HepG2 (cell line): Measurements from ENCODE around the gene ANKS1B. TPM values are rescaled to one million over a fixed set of nuclear protein-coding genes. Genes with fewer than 3 reads are reported as not detected.

Experiments
- ATAC-seq: fragments of 200-7000 bp; cut with Tn5 transposase; 3 replicates; pipeline ENCODE4 v1.9.1; 2020; ENCODE audit warnings: mild to moderate bottlenecking, moderate library complexity
- BruUV-seq: library from RNA; stranded (reverse); fragments of 400-500 nt; replicated peaks from 2 replicates; lab custom pipeline; 2021; lab: Mats Ljungman, UMichigan
- CTCF ChIA-PET: fragments of 300-600 bp; formaldehyde crosslinking; extraction: SDS; loops from one replicate; lab custom pipeline; 2021; ENCODE audit warnings: low total read pairs, inconsistent platforms, low intra/inter-chr PET ratio; lab: Yijun Ruan, JAX
- POLR2A ChIA-PET: fragments of 350-600 bp; sonication (Branson Sonifier 250); formaldehyde crosslinking; loops from one replicate; lab custom pipeline; 2020; ENCODE audit warnings: antibody characterized with exemption, inconsistent platforms; lab: Yijun Ruan, JAX
- DNase-seq: peaks from one replicate; pipeline ENCODE4 v3.0.0-alpha.2; 2015; ENCODE audit warnings: low spot score
- FAIRE-seq: peaks from 3 replicates; lab custom pipeline; 2011; peaks lifted over from hg19 to GRCh38; lab: Jason Lieb, UNC
- H2AFZ ChIP-seq: one replicate; pipeline ENCODE4 v1.6.1; 2011; ENCODE audit warnings: low read length, inconsistent platforms
- H3K27ac ChIP-seq: fragments of 300-600 bp; 3 replicates; pipeline ENCODE4 v1.8.0; 2011; ENCODE audit warnings: mixed run types, mild to moderate bottlenecking, mixed read lengths, low read length, inconsistent platforms; ENCODE audit not compliant: insufficient read depth; ENCODE audit errors: extremely low read length
- H3K27me3 ChIP-seq, 2 experiments: fragments of 200-600 bp in 1 of 2; 2 replicates in 1 of 2; 3 replicates in 1 of 2; pipeline versions ENCODE4 v1.6.0 to v1.8.0; 2011; ENCODE audit warnings: low read length in 2 of 2, mild to moderate bottlenecking in 2 of 2, moderate library complexity in 2 of 2, inconsistent platforms in 1 of 2; ENCODE audit not compliant: insufficient read depth in 2 of 2, control insufficient read depth in 1 of 2
- H3K36me3 ChIP-seq, 2 experiments: fragments of 200-600 bp in 1 of 2; replicated peaks in 1 of 2; 2 replicates in 1 of 2; 3 replicates in 1 of 2; pipeline versions ENCODE4 v1.5.1 to v1.8.0; 2011; ENCODE audit warnings: low read length in 2 of 2, inconsistent platforms in 1 of 2; ENCODE audit not compliant: insufficient read depth in 2 of 2, control insufficient read depth in 1 of 2
- H3K4me1 ChIP-seq: 2 replicates; pipeline ENCODE4 v1.5.1; 2012; ENCODE audit warnings: low read length, inconsistent platforms; ENCODE audit not compliant: insufficient read depth
- H3K4me2 ChIP-seq: 2 replicates; pipeline ENCODE4 v1.6.0; 2011; ENCODE audit warnings: low read depth, low read length, inconsistent platforms
- H3K4me3 ChIP-seq, 3 experiments: fragments of 200-600 bp in 1 of 3; sonication (generic), shearing (Covaris generic) in 1 of 3; replicated peaks in 1 of 3; 2 replicates each; pipeline ENCODE4 v1.5.1; 2011 to 2016; ENCODE audit warnings: low read length in 3 of 3, inconsistent platforms in 2 of 3, low read depth in 2 of 3, mild to moderate bottlenecking in 2 of 3, control low read depth in 1 of 3, mixed read lengths in 1 of 3; ENCODE audit not compliant: insufficient read depth in 1 of 3
- H3K79me2 ChIP-seq: one replicate; pipeline ENCODE4 v1.6.1; 2011; ENCODE audit warnings: low read length, inconsistent platforms; ENCODE audit not compliant: insufficient read depth
- H3K9ac ChIP-seq: 2 replicates; pipeline ENCODE4 v1.6.0; 2011; ENCODE audit warnings: mild to moderate bottlenecking, low read depth, low read length, inconsistent platforms; ENCODE audit not compliant: insufficient read depth
- H3K9me3 ChIP-seq: 2 replicates; pipeline ENCODE4 v1.5.1; 2012; ENCODE audit warnings: mild to moderate bottlenecking, low read length
- H4K20me1 ChIP-seq: 2 replicates; pipeline ENCODE4 v1.6.0; 2011; ENCODE audit warnings: inconsistent platforms, mild to moderate bottlenecking, low read length, moderate library complexity; ENCODE audit not compliant: insufficient read depth
- GFI1 ChIP-seq: sonication (generic); formaldehyde crosslinking; IDR thresholded peaks from 2 replicates; pipeline ENCODE4 v1.5.0; 2020; ENCODE audit warnings: missing genetic modification reagents, mild to moderate bottlenecking, borderline replicate concordance
- HOXA9 ChIP-seq: sonication (generic); formaldehyde crosslinking; IDR thresholded peaks from 2 replicates; pipeline ENCODE4 v1.8.1; 2022; ENCODE audit warnings: missing genetic modification reagents, mild to moderate bottlenecking, moderate library complexity, borderline replicate concordance
- JUNB ChIP-seq: sonication (generic); formaldehyde crosslinking; IDR thresholded peaks from 2 replicates; pipeline ENCODE4 v1.8.0; 2022; ENCODE audit warnings: missing genetic modification reagents, mild to moderate bottlenecking, borderline replicate concordance
- MXD4 ChIP-seq: IDR thresholded peaks from 2 replicates; pipeline ENCODE4 v1.6.1; 2016; ENCODE audit warnings: mild to moderate bottlenecking, missing biosample characterization, missing genetic modification reagents
- NR3C1 ChIP-seq: sonication (generic); formaldehyde crosslinking; IDR thresholded peaks from 2 replicates; pipeline ENCODE4 v1.4.0; 2020; ENCODE audit warnings: missing genetic modification reagents
- ZNF460 ChIP-seq: sonication (generic); formaldehyde crosslinking; IDR thresholded peaks from 2 replicates; pipeline ENCODE4 v1.5.1; 2020; ENCODE audit warnings: missing genetic modification reagents, mild to moderate bottlenecking, borderline replicate concordance
- ZNF766 ChIP-seq: sonication (generic); formaldehyde crosslinking; IDR thresholded peaks from 2 replicates; pipeline ENCODE4 v1.5.0; 2020; ENCODE audit warnings: missing genetic modification reagents, borderline replicate concordance
- WGBS: methylation state at CpG from one replicate; pipeline ENCODE4 v1.1.6; 2017; ENCODE audit warnings: low lambda C conversion rate; 5-methylcytosine and 5-hydroxymethylcytosine counted together
- in situ Hi-C: cut with HindIII; loops from 2 replicates; pipeline ENCODE4 v1.10.0; 2017; ENCODE audit warnings: low pct_unique_long_range_greater_than_20kb; ENCODE audit not compliant: extremely low pct_ligation_motif_present
- intact Hi-C: fragments of 100-400 bp; cut with micrococcal nuclease; formaldehyde crosslinking; loops from one replicate; pipeline ENCODE4 v1.10.0; 2022; ENCODE audit not compliant: unreplicated experiment
- polyA plus RNA-seq, 8 experiments: library from polyadenylated mRNA; depleted of rRNA in 3 of 8; stranded (reverse) in 7 of 8; unstranded in 1 of 8; fragments of >200 nt; fragmentation: Illumina TruSeq in 4 of 8; extraction: Trizol in 4 of 8; gene quantifications; 2 replicates each; pipeline versions ENCODE4 v1.2.1 to v1.2.3, GENCODE V29; 2011 to 2016; ENCODE audit warnings: low read depth in 4 of 8, missing spikeins in 1 of 8, mixed read lengths in 1 of 8; ENCODE audit not compliant: insufficient read depth in 1 of 8
- total RNA-seq, 5 experiments: library from RNA; depleted of rRNA; stranded (reverse); fragments of >200 nt; fragmentation: Illumina TruSeq; extraction: Trizol; gene quantifications; 2 replicates each; pipeline ENCODE4 v1.2.3, GENCODE V29; 2016; ENCODE audit warnings: low read depth in 1 of 5
- TF ChIP-seq, protein P1 (sequence below): sonication (generic); formaldehyde crosslinking; IDR thresholded peaks from 2 replicates; pipeline ENCODE4 v1.5.1; 2020; ENCODE audit warnings: missing genetic modification reagents, mild to moderate bottlenecking, borderline replicate concordance

ANKS1B gene
- total and polyA plus RNA-seq, 2 of the 13 experiments (the other 11 are each of a cell fraction or from before 2014, with no cell fraction given): 0.15 TPM; not detected in 1

DNA sequence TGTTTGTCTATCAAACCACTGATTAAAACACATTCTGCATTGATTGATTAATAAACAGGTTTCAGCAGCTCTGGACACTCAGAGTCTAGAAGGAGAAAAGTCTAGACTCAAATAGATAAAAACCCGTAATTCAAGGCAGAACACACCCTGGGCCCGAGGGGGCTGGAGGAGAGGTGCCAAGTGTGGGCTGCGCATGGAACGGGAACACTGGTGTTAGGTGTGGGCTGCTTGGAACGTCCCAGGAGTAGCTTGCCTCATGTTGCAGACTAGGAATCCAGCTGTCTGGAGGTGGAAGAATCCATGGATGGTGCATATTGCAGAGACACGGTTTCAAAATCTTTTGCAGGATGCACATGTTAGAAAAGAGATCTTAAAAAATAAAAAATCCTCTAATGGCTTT, 1116.7 kb downstream of the ANKS1B start:
- no peaks in the 10 kb centered on the region for H3K36me3 ChIP-seq
- no peaks in the 10 kb centered on the region for H4K20me1 ChIP-seq
- ATAC-seq (no peak), FAIRE-seq (no peak), DNase-seq (no peak)
- 19% methylated on average over 6 of the region's 6 CpGs for WGBS
- TF ChIP-seq ZNF460 (CRISPR knock-in tag) (no peak), JUNB (no peak), NR3C1 (CRISPR knock-in tag) (no peak), HOXA9 (CRISPR knock-in tag) (no peak), ZNF766 (CRISPR knock-in tag) (no peak), GFI1 (CRISPR knock-in tag) (no peak), MXD4 (CRISPR knock-in tag) (no peak)
- in situ Hi-C loops: no loop called here
- no peaks in the 10 kb centered on the region for H3K79me2 ChIP-seq
- H3K9ac ChIP-seq: no peak overlapping the region
- ChIA-PET CTCF (no interaction called here), POLR2A (no interaction called here)
- H3K27ac ChIP-seq: no peak overlapping the region
- no peak overlapping the region for H3K4me2 ChIP-seq
- no peak overlapping the region for H3K4me3 ChIP-seq
- peaks cover 0 to 11% of the 10 kb centered on the region in 2 experiments; a peak in 4 of 5 replicates for H3K27me3 ChIP-seq
- no peaks in the 10 kb centered on the region for H3K9me3 ChIP-seq
- no TSS peak for BruUV-seq
- H3K4me1 ChIP-seq: no peaks in the 10 kb centered on the region
- H2AFZ ChIP-seq: no peak overlapping the region
- intact Hi-C loops: no loop called here

DNA sequence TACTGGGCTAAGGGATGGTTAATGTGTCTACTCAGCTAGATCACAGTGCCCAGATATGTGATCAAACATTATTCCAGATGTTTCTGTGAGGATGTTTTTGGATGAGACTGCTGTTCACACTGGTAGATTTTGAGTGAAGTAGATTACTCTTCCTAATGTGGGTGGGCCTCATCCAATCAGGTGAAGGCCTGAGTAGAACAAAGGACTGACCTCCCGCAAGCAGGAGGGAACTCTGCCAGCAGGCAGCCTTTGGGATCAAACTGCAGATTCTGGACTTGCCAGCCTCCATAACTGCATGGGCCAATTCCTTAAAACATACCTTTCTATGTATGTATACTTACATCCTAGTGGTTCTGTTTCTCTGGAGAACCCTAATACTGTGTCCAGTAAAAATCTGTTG, 1120.4 kb downstream of the ANKS1B start:
- H3K4me2 ChIP-seq: no peak overlapping the region
- FAIRE-seq: no peak
- H4K20me1 ChIP-seq: no peaks in the 10 kb centered on the region
- no peaks in the 10 kb centered on the region for H3K79me2 ChIP-seq
- DNase-seq: no peak
- H3K9me3 ChIP-seq: no peaks in the 10 kb centered on the region
- H3K27me3 ChIP-seq: peaks cover 0 to 8% of the 10 kb centered on the region in 2 experiments; a peak in 3 of 5 replicates
- in situ Hi-C loops (no loop called here), intact Hi-C loops (no loop called here)
- H3K9ac ChIP-seq: no peak overlapping the region
- BruUV-seq: no TSS peak
- WGBS: no CpG with 5 or more reads among the region's 1 CpG
- CTCF ChIA-PET: no interaction called here
- TF ChIP-seq, protein P1, sequence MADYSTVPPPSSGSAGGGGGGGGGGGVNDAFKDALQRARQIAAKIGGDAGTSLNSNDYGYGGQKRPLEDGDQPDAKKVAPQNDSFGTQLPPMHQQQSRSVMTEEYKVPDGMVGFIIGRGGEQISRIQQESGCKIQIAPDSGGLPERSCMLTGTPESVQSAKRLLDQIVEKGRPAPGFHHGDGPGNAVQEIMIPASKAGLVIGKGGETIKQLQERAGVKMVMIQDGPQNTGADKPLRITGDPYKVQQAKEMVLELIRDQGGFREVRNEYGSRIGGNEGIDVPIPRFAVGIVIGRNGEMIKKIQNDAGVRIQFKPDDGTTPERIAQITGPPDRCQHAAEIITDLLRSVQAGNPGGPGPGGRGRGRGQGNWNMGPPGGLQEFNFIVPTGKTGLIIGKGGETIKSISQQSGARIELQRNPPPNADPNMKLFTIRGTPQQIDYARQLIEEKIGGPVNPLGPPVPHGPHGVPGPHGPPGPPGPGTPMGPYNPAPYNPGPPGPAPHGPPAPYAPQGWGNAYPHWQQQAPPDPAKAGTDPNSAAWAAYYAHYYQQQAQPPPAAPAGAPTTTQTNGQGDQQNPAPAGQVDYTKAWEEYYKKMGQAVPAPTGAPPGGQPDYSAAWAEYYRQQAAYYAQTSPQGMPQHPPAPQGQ (CRISPR knock-in tag): no peak
- no peak overlapping the region for H3K4me3 ChIP-seq
- H2AFZ ChIP-seq: no peak overlapping the region
- H3K4me1 ChIP-seq: no peaks in the 10 kb centered on the region
- no peak overlapping the region for H3K27ac ChIP-seq
- H3K36me3 ChIP-seq: no peaks in the 10 kb centered on the region
- no peak for ATAC-seq
- POLR2A ChIA-PET: no interaction called here
